GM23338 (cell line): ENCODE data around the gene CDK13.

ENCODE experiments used
- CREB1 ChIP-seq: fragments of 250-450 bp; sonication (Bioruptor Pico); IDR thresholded peaks from 2 replicates; pipeline ENCODE4 v1.5.0; 2020; ENCODE audit warnings: low read depth, mild to moderate bottlenecking, moderate library complexity
- CTCF ChIP-seq, 2 experiments: fragments of 200-600 bp in 1 of 2; sonication (generic) in 1 of 2; conservative IDR thresholded peaks; 2 replicates each; pipeline versions ENCODE4 v1.5.1 to v1.6.1; 2016 to 2017; ENCODE audit warnings: antibody characterized with exemption in 2 of 2, low read depth in 2 of 2, mild to moderate bottlenecking in 2 of 2, moderate library complexity in 1 of 2
- ETS1 ChIP-seq: IDR thresholded peaks from 2 replicates; pipeline ENCODE4 v1.6.1; 2016; ENCODE audit warnings: antibody characterized with exemption
- EZH2 ChIP-seq: fragments of 200-600 bp; sonication (generic); IDR thresholded peaks from one replicate; pipeline ENCODE4 v1.8.0; 2017; ENCODE audit warnings: antibody characterized with exemption, mild to moderate bottlenecking, low read depth; ENCODE audit not compliant: unreplicated experiment
- EZH2phosphoT487 ChIP-seq: fragments of 200-600 bp; sonication (generic); IDR thresholded peaks from one replicate; pipeline ENCODE4 v1.8.1; 2018; ENCODE audit warnings: antibody characterized with exemption; ENCODE audit not compliant: unreplicated experiment
- POLR2AphosphoS5 ChIP-seq: IDR thresholded peaks from 2 replicates; pipeline ENCODE4 v1.6.1; 2016; ENCODE audit warnings: antibody characterized with exemption, low read depth
- REST ChIP-seq: IDR thresholded peaks from one replicate; pipeline ENCODE4 v1.6.1; 2018; ENCODE audit warnings: antibody characterized with exemption; ENCODE audit not compliant: unreplicated experiment
- STAT1 ChIP-seq: IDR thresholded peaks from one replicate; pipeline ENCODE4 v1.6.1; 2016; ENCODE audit warnings: antibody characterized with exemption; ENCODE audit not compliant: unreplicated experiment
- ZNF331 ChIP-seq: fragments of 250-450 bp; sonication (Bioruptor Pico); IDR thresholded peaks from 2 replicates; pipeline ENCODE4 v1.5.0; 2020; ENCODE audit warnings: low read depth, mild to moderate bottlenecking, moderate library complexity

GRCh38 chr7:39971924-39972323 is 21.9 kb downstream of the CDK13 start:
- TF ChIP-seq CTCF (conservative IDR thresholded peaks at IDR 0.05; ENCODE audit: low read depth in 2 of 2) = no peak
- no peak for TF ChIP-seq POLR2AphosphoS5
- no peak for TF ChIP-seq EZH2phosphoT487
- TF ChIP-seq ZNF331 = no peak
- no peak for TF ChIP-seq REST
- no peak for TF ChIP-seq EZH2
- TF ChIP-seq CREB1 (CRISPR knock-in tag) = no peak
- TF ChIP-seq STAT1 = no peak
- no peak for TF ChIP-seq ETS1
